GM21528 (cell line): ENCODE results near the gene ALG12.

ENCODE experiments used
- ATAC-seq: cut with Tn5 transposase; IDR thresholded peaks from one replicate; pipeline ENCODE4 v1.9.1; 2021; ENCODE audit warnings: mild to moderate bottlenecking, moderate library complexity; ENCODE audit not compliant: unreplicated experiment, low FRiP score

ALG12 gene

GRCh38 chr22:49871482-49871881 lies 46.8 kb downstream of the ALG12 start:
- ATAC-seq = no peak

GRCh38 chr22:49869845-49870712 lies 48.2 kb downstream of the ALG12 start:
- ATAC-seq = no peak

GRCh38 chr22:49869086-49869830 lies 49.0 kb downstream of the ALG12 start:
- no peak for ATAC-seq

GRCh38 chr22:49867303-49868265 lies 50.7 kb downstream of the ALG12 start:
- no peak for ATAC-seq

GRCh38 chr22:49866646-49867045 lies 51.6 kb downstream of the ALG12 start:
- no peak for ATAC-seq

GRCh38 chr22:49866134-49866533 lies 52.1 kb downstream of the ALG12 start:
- no peak for ATAC-seq

- no peak for ATAC-seq
These were observed 53.1 kb downstream of the ALG12 start for GRCh38 chr22:49865156-49865555.

- ATAC-seq = no peak
These were observed 54.3 kb downstream of the ALG12 start for GRCh38 chr22:49863931-49864330.

- ATAC-seq = no peak
These were observed 55.8 kb downstream of the ALG12 start for GRCh38 chr22:49862496-49862776.

GRCh38 chr22:49861642-49862495 lies 56.4 kb downstream of the ALG12 start:
- no peak for ATAC-seq

GRCh38 chr22:49858827-49859226 lies 59.4 kb downstream of the ALG12 start:
- ATAC-seq = no peak

- no peak for ATAC-seq
These were observed 61.2 kb downstream of the ALG12 start for GRCh38 chr22:49856766-49857618.

GRCh38 chr22:49856343-49856742 lies 61.9 kb downstream of the ALG12 start:
- ATAC-seq = no peak

- ATAC-seq = no peak
These were observed 62.9 kb downstream of the ALG12 start for GRCh38 chr22:49855251-49855911.

- peak; percentile 32 for ATAC-seq
These were observed 64.0 kb downstream of the ALG12 start for GRCh38 chr22:49853981-49854831.

GRCh38 chr22:49852898-49853894 lies 65.0 kb downstream of the ALG12 start, which contains the start of gene ZBED4:
Gene ZBED4, plus strand, starts transcription at chr22:49853844. Its CDS starts 29,819 bp downstream, at chr22:49883663.
- ATAC-seq = peak; percentile 62
